OCI-LY7 (cell line): Measurements from ENCODE around the gene CA10. TPM values are rescaled to one million over a fixed set of nuclear protein-coding genes. Genes with fewer than 3 reads are reported as not detected.

Experiments used
- BruUV-seq: library from RNA; stranded (reverse); fragments of 400-500 nt; replicated peaks from 2 replicates; lab custom pipeline; 2021; lab: Mats Ljungman, UMichigan
- CTCF ChIA-PET: fragments of 300-600 bp; sonication (Branson Sonifier 250); formaldehyde crosslinking; loops from one replicate; lab custom pipeline; 2022; ENCODE audit warnings: antibody characterized with exemption; ENCODE audit not compliant: unreplicated experiment; lab: Charles Lee
- POLR2A ChIA-PET: fragments of 300-600 bp; sonication (Branson Sonifier 250); formaldehyde crosslinking; loops from one replicate; lab custom pipeline; 2022; ENCODE audit warnings: antibody characterized with exemption; lab: Charles Lee
- DNase-seq: peaks from one replicate; pipeline ENCODE4 v3.0.0-alpha.2; 2015; ENCODE audit warnings: low spot score
- H2AFZ ChIP-seq: fragments of 200-600 bp; sonication (generic), shearing (Covaris generic); 2 replicates; pipeline ENCODE4 v1.6.1; 2014; ENCODE audit warnings: mild to moderate bottlenecking, antibody characterized with exemption, low read length, moderate library complexity
- H3K27ac ChIP-seq: fragments of 200-600 bp; sonication (generic); 2 replicates; pipeline ENCODE4 v1.5.1; 2014; ENCODE audit warnings: mixed run types, low read depth, mild to moderate bottlenecking, moderate library complexity, low read length, inconsistent platforms; ENCODE audit not compliant: poor library complexity, severe bottlenecking
- H3K36me3 ChIP-seq: fragments of 200-600 bp; sonication (generic); 2 replicates; pipeline ENCODE4 v1.6.1; 2014; ENCODE audit warnings: mild to moderate bottlenecking, antibody characterized with exemption, low read length, moderate library complexity, mixed read lengths; ENCODE audit not compliant: insufficient read depth
- H3K4me1 ChIP-seq: fragments of 200-600 bp; sonication (generic); 2 replicates; pipeline ENCODE4 v1.5.1; 2014; ENCODE audit warnings: mild to moderate bottlenecking, low read length; ENCODE audit not compliant: insufficient read depth, poor library complexity, severe bottlenecking
- H3K4me2 ChIP-seq: fragments of 200-600 bp; sonication (generic); 2 replicates; pipeline ENCODE4 v1.6.1; 2014; ENCODE audit warnings: mild to moderate bottlenecking, low read length
- H3K4me3 ChIP-seq: fragments of 200-600 bp; sonication (generic); 2 replicates; pipeline ENCODE4 v1.5.1; 2014; ENCODE audit warnings: mild to moderate bottlenecking, low read depth, low read length; ENCODE audit not compliant: poor library complexity, severe bottlenecking
- H3K79me2 ChIP-seq: fragments of 200-600 bp; sonication (generic); 2 replicates; pipeline ENCODE4 v1.6.1; 2016; ENCODE audit warnings: low read depth, mild to moderate bottlenecking, low read length, moderate library complexity, mixed read lengths; ENCODE audit not compliant: insufficient read depth
- H3K9me2 ChIP-seq: fragments of 200-600 bp; sonication (generic); 2 replicates; pipeline ENCODE4 v1.6.1; 2016; ENCODE audit warnings: mild to moderate bottlenecking, low read length, mixed read lengths; ENCODE audit not compliant: insufficient read depth
- H3K9me3 ChIP-seq: fragments of 200-600 bp; sonication (generic); 2 replicates; pipeline ENCODE4 v1.6.1; 2014; ENCODE audit warnings: mild to moderate bottlenecking, mixed run types, low read length, mixed read lengths
- H4K20me1 ChIP-seq: fragments of 200-600 bp; sonication (generic); 2 replicates; pipeline ENCODE4 v1.6.1; 2014; ENCODE audit warnings: mild to moderate bottlenecking, antibody characterized with exemption, low read length, moderate library complexity, mixed read lengths; ENCODE audit not compliant: insufficient read depth
- EZH2phosphoT487 ChIP-seq: fragments of 200-600 bp; sonication (generic); IDR thresholded peaks from 2 replicates; pipeline ENCODE4 v1.6.1; 2018; ENCODE audit warnings: low read depth, borderline replicate concordance, mild to moderate bottlenecking, mixed run types, antibody characterized with exemption, low read length, moderate library complexity, mixed read lengths
- intact Hi-C: fragments of 100-400 bp; cut with micrococcal nuclease; formaldehyde crosslinking; loops from one replicate; pipeline ENCODE4 v1.10.0; 2022; ENCODE audit not compliant: unreplicated experiment
- total RNA-seq, 2 experiments: library from RNA; depleted of rRNA in 1 of 2; stranded (reverse); fragments of >200 nt in 1 of 2; shearing (Covaris generic) in 1 of 2; gene quantifications; 2 replicates each; pipeline ENCODE4 v1.2.3, GENCODE V29; 2014 to 2022
- TF ChIP-seq, protein P1 (sequence below): fragments of 200-600 bp; sonication (generic); conservative IDR thresholded peaks from 2 replicates; pipeline ENCODE4 v1.5.1; 2014; ENCODE audit warnings: mild to moderate bottlenecking, antibody characterized with exemption, low read length, moderate library complexity, mixed read lengths

Gene CA10
- total RNA-seq, 2 experiments from 2014 or later: not detected

DNA sequence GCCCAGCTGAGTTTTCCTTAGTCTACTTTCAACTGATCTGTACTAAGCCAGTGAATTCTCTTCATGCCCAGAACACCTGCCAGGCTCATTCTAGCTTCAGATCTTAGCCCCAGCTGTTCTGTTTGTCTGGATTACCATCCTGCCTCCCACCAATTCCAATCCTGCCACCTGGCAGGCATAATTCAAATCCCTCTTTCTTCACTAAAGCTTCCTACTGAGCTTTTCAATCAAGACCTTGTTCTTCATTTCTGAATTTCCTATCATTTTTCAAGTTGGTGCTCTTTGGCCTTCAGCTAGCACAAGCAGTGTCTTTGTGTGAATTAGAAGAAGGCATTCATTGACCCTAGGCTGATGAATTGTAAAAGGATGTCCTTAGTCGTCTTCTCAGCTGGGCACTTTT, 540.5 kb downstream of the CA10 start:
- Histone ChIP-seq H3K9me2 (no peaks in the 10 kb centered on the region), H3K36me3 (no peaks in the 10 kb centered on the region), H3K27ac (no peak overlapping the region), H3K4me1 (no peaks in the 10 kb centered on the region), H3K9me3 (no peaks in the 10 kb centered on the region), H4K20me1 (no peaks in the 10 kb centered on the region), H3K4me3 (no peak overlapping the region), H2AFZ (no peak overlapping the region), H3K4me2 (no peak overlapping the region), H3K79me2 (no peaks in the 10 kb centered on the region)
- intact Hi-C loops: no loop called here
- ChIA-PET CTCF (no interaction called here), POLR2A (no interaction called here)
- no TSS peak for BruUV-seq
- TF ChIP-seq EZH2phosphoT487: no peak
- TF ChIP-seq, protein P1, sequence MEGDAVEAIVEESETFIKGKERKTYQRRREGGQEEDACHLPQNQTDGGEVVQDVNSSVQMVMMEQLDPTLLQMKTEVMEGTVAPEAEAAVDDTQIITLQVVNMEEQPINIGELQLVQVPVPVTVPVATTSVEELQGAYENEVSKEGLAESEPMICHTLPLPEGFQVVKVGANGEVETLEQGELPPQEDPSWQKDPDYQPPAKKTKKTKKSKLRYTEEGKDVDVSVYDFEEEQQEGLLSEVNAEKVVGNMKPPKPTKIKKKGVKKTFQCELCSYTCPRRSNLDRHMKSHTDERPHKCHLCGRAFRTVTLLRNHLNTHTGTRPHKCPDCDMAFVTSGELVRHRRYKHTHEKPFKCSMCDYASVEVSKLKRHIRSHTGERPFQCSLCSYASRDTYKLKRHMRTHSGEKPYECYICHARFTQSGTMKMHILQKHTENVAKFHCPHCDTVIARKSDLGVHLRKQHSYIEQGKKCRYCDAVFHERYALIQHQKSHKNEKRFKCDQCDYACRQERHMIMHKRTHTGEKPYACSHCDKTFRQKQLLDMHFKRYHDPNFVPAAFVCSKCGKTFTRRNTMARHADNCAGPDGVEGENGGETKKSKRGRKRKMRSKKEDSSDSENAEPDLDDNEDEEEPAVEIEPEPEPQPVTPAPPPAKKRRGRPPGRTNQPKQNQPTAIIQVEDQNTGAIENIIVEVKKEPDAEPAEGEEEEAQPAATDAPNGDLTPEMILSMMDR: no peak
- no peak for DNase-seq

GRCh38 chr17:51613255-51613654, 545.3 kb downstream of the CA10 start:
- POLR2A ChIA-PET: no interaction called here
- DNase-seq: no peak
- Histone ChIP-seq H3K4me1 (no peaks in the 10 kb centered on the region), H3K4me2 (no peak overlapping the region), H2AFZ (no peak overlapping the region), H4K20me1 (no peaks in the 10 kb centered on the region), H3K9me3 (no peaks in the 10 kb centered on the region), H3K36me3 (no peaks in the 10 kb centered on the region), H3K79me2 (no peaks in the 10 kb centered on the region), H3K4me3 (no peak overlapping the region), H3K27ac (no peak overlapping the region), H3K9me2 (no peaks in the 10 kb centered on the region)
- TF ChIP-seq, protein P1: no peak
- TF ChIP-seq EZH2phosphoT487: no peak
- CTCF ChIA-PET: no interaction called here
- intact Hi-C loops: no loop called here
- no TSS peak for BruUV-seq

GRCh38 chr17:51612692-51613091, 545.8 kb downstream of the CA10 start:
- BruUV-seq: no TSS peak
- Histone ChIP-seq H3K9me2 (no peaks in the 10 kb centered on the region), H2AFZ (no peak overlapping the region), H4K20me1 (no peaks in the 10 kb centered on the region), H3K36me3 (no peaks in the 10 kb centered on the region), H3K4me2 (no peak overlapping the region), H3K4me3 (no peak overlapping the region), H3K27ac (no peak overlapping the region), H3K9me3 (no peaks in the 10 kb centered on the region), H3K79me2 (no peaks in the 10 kb centered on the region), H3K4me1 (no peaks in the 10 kb centered on the region)
- ChIA-PET POLR2A (no interaction called here), CTCF (no interaction called here)
- no peak for TF ChIP-seq EZH2phosphoT487
- intact Hi-C loops: no loop called here
- DNase-seq: no peak
